NCI-H2196 (cell line): ENCODE data around the gene CACNA2D4.

Experiments used
- DNase-seq: peaks from one replicate; lab custom pipeline; 2025; ENCODE audit not compliant: unreplicated experiment; lab: John Stamatoyannopoulos, UW

The CACNA2D4 gene

GRCh38 chr12:1758887-1759286, 159.6 kb downstream of the CACNA2D4 start:
- DNase-seq: no peak

GRCh38 chr12:1758376-1758775, 160.1 kb downstream of the CACNA2D4 start:
- DNase-seq: no peak

- DNase-seq: no peak
These were observed 168.2 kb downstream of the CACNA2D4 start for GRCh38 chr12:1750300-1750699.

- DNase-seq: no peak
These were observed 169.4 kb downstream of the CACNA2D4 start for GRCh38 chr12:1749019-1749418.

GRCh38 chr12:1747609-1748008, 170.8 kb downstream of the CACNA2D4 start:
- no peak for DNase-seq

- no peak for DNase-seq
These were observed 173.5 kb downstream of the CACNA2D4 start for GRCh38 chr12:1744932-1745331.
